Trophoblast cell (in vitro differentiated cells and primary cell): ENCODE data around the gene HEXIM1. TPM values are rescaled to one million over a fixed set of nuclear protein-coding genes. Genes with fewer than 3 reads are reported as not detected.

Experiments used
- DNase-seq, 2 donors: peaks; one replicate each; pipeline ENCODE4 v3.0.0-alpha.2; 2016
- H2AFZ ChIP-seq: 2 replicates; pipeline ENCODE4 v1.6.1; 2013; ENCODE audit warnings: low read length, moderate library complexity, mild to moderate bottlenecking; ENCODE audit not compliant: insufficient read depth, poor library complexity
- H2AK5ac ChIP-seq: 2 replicates; pipeline ENCODE4 v1.6.1; 2013; ENCODE audit warnings: mild to moderate bottlenecking, low read length
- H2BK120ac ChIP-seq: 2 replicates; pipeline ENCODE4 v1.6.1; 2013; ENCODE audit warnings: low read length, mild to moderate bottlenecking, moderate library complexity; ENCODE audit not compliant: insufficient read depth, poor library complexity
- H2BK12ac ChIP-seq: 2 replicates; pipeline ENCODE4 v1.6.1; 2013; ENCODE audit warnings: mild to moderate bottlenecking, low read length, moderate library complexity
- H2BK5ac ChIP-seq: 2 replicates; pipeline ENCODE4 v1.6.1; 2013; ENCODE audit warnings: low read length, low read depth, moderate library complexity, mild to moderate bottlenecking; ENCODE audit not compliant: poor library complexity
- H3K14ac ChIP-seq: 2 replicates; pipeline ENCODE4 v1.6.1; 2013; ENCODE audit warnings: mild to moderate bottlenecking, low read length
- H3K18ac ChIP-seq: 2 replicates; pipeline ENCODE4 v1.6.1; 2013; ENCODE audit warnings: mild to moderate bottlenecking, low read length
- H3K23ac ChIP-seq: 2 replicates; pipeline ENCODE4 v1.6.1; 2013; ENCODE audit warnings: low read length
- H3K27ac ChIP-seq: 2 replicates; pipeline ENCODE4 v1.5.1; 2013; ENCODE audit warnings: low read depth, mild to moderate bottlenecking, inconsistent platforms, low read length, moderate library complexity
- H3K27me3 ChIP-seq: 2 replicates; pipeline ENCODE4 v1.6.1; 2013; ENCODE audit warnings: inconsistent platforms, mild to moderate bottlenecking, low read length, moderate library complexity; ENCODE audit not compliant: insufficient read depth
- H3K36me3 ChIP-seq, 2 experiments: 1 replicate in 1 of 2; 2 replicates in 1 of 2; pipeline ENCODE4 v1.6.1; 2013; ENCODE audit warnings: low read length in 2 of 2, mild to moderate bottlenecking in 2 of 2, moderate library complexity in 1 of 2; ENCODE audit not compliant: insufficient read depth in 2 of 2, control insufficient read depth in 1 of 2
- H3K4ac ChIP-seq: 2 replicates; pipeline ENCODE4 v1.6.1; 2013; ENCODE audit warnings: low read depth, mild to moderate bottlenecking, low read length, moderate library complexity
- H3K4me1 ChIP-seq, 2 experiments: 1 replicate in 1 of 2; 2 replicates in 1 of 2; pipeline ENCODE4 v1.6.1; 2013; ENCODE audit warnings: low read length in 2 of 2, mild to moderate bottlenecking in 2 of 2, moderate library complexity in 1 of 2; ENCODE audit not compliant: insufficient read depth in 2 of 2, control insufficient read depth in 1 of 2
- H3K4me2 ChIP-seq: 2 replicates; pipeline ENCODE4 v1.6.1; 2013; ENCODE audit warnings: inconsistent platforms, mild to moderate bottlenecking, low read length, moderate library complexity
- H3K4me3 ChIP-seq: 2 replicates; pipeline ENCODE4 v1.5.1; 2013; ENCODE audit warnings: mild to moderate bottlenecking, low read depth, low read length, inconsistent platforms
- H3K79me1 ChIP-seq: one replicate; pipeline ENCODE4 v1.6.1; 2013; ENCODE audit warnings: low read length
- H3K79me2 ChIP-seq: 2 replicates; pipeline ENCODE4 v1.6.1; 2013; ENCODE audit warnings: low read length, mild to moderate bottlenecking; ENCODE audit not compliant: control insufficient read depth, insufficient read depth, poor library complexity
- H3K9ac ChIP-seq: 2 replicates; pipeline ENCODE4 v1.6.1; 2013; ENCODE audit warnings: mild to moderate bottlenecking, low read length
- H3K9me3 ChIP-seq: 2 replicates; pipeline ENCODE4 v1.6.1; 2013; ENCODE audit warnings: low read depth, mild to moderate bottlenecking, control low read depth, inconsistent platforms, low read length; ENCODE audit not compliant: insufficient read depth
- H4K12ac ChIP-seq: 2 replicates; pipeline ENCODE4 v1.6.1; 2013; ENCODE audit warnings: low read depth, mild to moderate bottlenecking, low read length, moderate library complexity
- H4K8ac ChIP-seq: 2 replicates; pipeline ENCODE4 v1.6.1; 2013; ENCODE audit warnings: low read depth, mild to moderate bottlenecking, low read length, moderate library complexity
- H4K91ac ChIP-seq: one replicate; pipeline ENCODE4 v1.6.1; 2013; ENCODE audit warnings: low read depth, mild to moderate bottlenecking, low read length, moderate library complexity
- WGBS: extraction: QIAGEN DNeasy Blood & Tissue Kit; methylation state at CpG from one replicate; pipeline ENCODE4 v1.1.7; 2013; ENCODE audit warnings: missing lambda C conversion rate; ENCODE audit not compliant: insufficient read length, insufficient coverage; ENCODE audit errors: extremely low coverage; 5-methylcytosine and 5-hydroxymethylcytosine counted together
- polyA plus RNA-seq: library from polyadenylated mRNA; stranded (reverse); fragments of 200-250 nt; gene quantifications from 2 replicates; pipeline ENCODE4 v1.2.3, GENCODE V29; 2013

Gene HEXIM1
- 108 and 114 TPM in 2 replicates for polyA plus RNA-seq

- H3K23ac ChIP-seq: no peak within 1 kb of the TSS
- peak within 1 kb of the TSS; percentile 94 for H2BK5ac ChIP-seq
- peak within 1 kb of the TSS; percentile 85 for H3K9ac ChIP-seq
- no peaks in the 10 kb centered on the region for H3K36me3 ChIP-seq
- no CpG with 5 or more reads among the region's 58 CpGs for WGBS
- peak within 1 kb of the TSS; percentile 95 for H3K18ac ChIP-seq
- H4K12ac ChIP-seq: peak within 1 kb of the TSS; percentile 95
- peak within 1 kb of the TSS; percentile 88 for H3K4me2 ChIP-seq
- peak within 1 kb of the TSS; percentile 85 for H4K8ac ChIP-seq
- peak within 1 kb of the TSS; percentile 81 for H2BK120ac ChIP-seq
- peaks cover 16 to 27% of the 10 kb centered on the region in 2 experiments for H3K4me1 ChIP-seq
- H2BK12ac ChIP-seq: peak within 1 kb of the TSS; percentile 31
- H3K14ac ChIP-seq: peak within 1 kb of the TSS; percentile 93
- H2AK5ac ChIP-seq: peak within 1 kb of the TSS; percentile 34
- peaks cover 20% of the 10 kb centered on the region for H3K79me2 ChIP-seq
- peak within 1 kb of the TSS; percentile 95 for H3K27ac ChIP-seq
- no peaks in the 10 kb centered on the region for H3K27me3 ChIP-seq
- H2AFZ ChIP-seq: peak within 1 kb of the TSS; percentile 67
- H3K9me3 ChIP-seq: no peaks in the 10 kb centered on the region
- peak within 1 kb of the TSS; percentile 92 for H4K91ac ChIP-seq
- peak; percentile 100 for DNase-seq
- peak within 1 kb of the TSS; percentile 90 for H3K4me3 ChIP-seq
- H3K4ac ChIP-seq: peak within 1 kb of the TSS; percentile 75
- peaks cover 35% of the 10 kb centered on the region for H3K79me1 ChIP-seq
Observed at GRCh38 chr17:45148183-45149036, at the start of gene HEXIM1. Gene HEXIM1, plus strand, starts transcription at chr17:45148475. Its CDS starts 716 bp downstream, at chr17:45149191.

GRCh38 chr17:45098869-45099616, 49.2 kb upstream of the HEXIM1 start:
- Histone ChIP-seq H3K4ac (no peak overlapping the region), H2AFZ (no peak overlapping the region), H2BK5ac (no peak overlapping the region), H3K18ac (no peak overlapping the region), H3K14ac (no peak overlapping the region), H3K4me3 (no peak overlapping the region), H3K23ac (no peak overlapping the region), H3K79me2 (no peaks in the 10 kb centered on the region), H2AK5ac (no peak overlapping the region), H4K12ac (no peak overlapping the region), H2BK12ac (no peak overlapping the region), H3K4me2 (no peak overlapping the region), H3K79me1 (peaks cover 12% of the 10 kb centered on the region), H3K9me3 (no peaks in the 10 kb centered on the region), H4K91ac (no peak overlapping the region), H3K27ac (no peak overlapping the region), H4K8ac (no peak overlapping the region), H3K36me3 (peaks cover 64 to 65% of the 10 kb centered on the region in 2 experiments), H3K27me3 (no peaks in the 10 kb centered on the region), H2BK120ac (no peak overlapping the region), H3K9ac (no peak overlapping the region), H3K4me1 (peaks cover 11 to 23% of the 10 kb centered on the region in 2 experiments)
- WGBS: no CpG with 5 or more reads among the region's 9 CpGs
- DNase-seq: peak; percentile 83 to 91

- no CpG with 5 or more reads among the region's 9 CpGs for WGBS
- H2AFZ ChIP-seq: no peak overlapping the region
Observed at GRCh38 chr17:45101546-45101882, 46.8 kb upstream of the HEXIM1 start.

More at GRCh38 chr17:45101546-45101882, 46.8 kb upstream of the HEXIM1 start:
- H3K79me2 ChIP-seq: no peaks in the 10 kb centered on the region
- DNase-seq: peak in 1 of 2 donors; percentile 78
- no peak overlapping the region for H3K4ac ChIP-seq
- no peak overlapping the region for H4K91ac ChIP-seq
- H3K79me1 ChIP-seq: peaks cover 12% of the 10 kb centered on the region
- H3K27me3 ChIP-seq: no peaks in the 10 kb centered on the region
- no peak overlapping the region for H3K14ac ChIP-seq
- H4K8ac ChIP-seq: no peak overlapping the region
- H3K9ac ChIP-seq: no peak overlapping the region
- no peaks in the 10 kb centered on the region for H3K9me3 ChIP-seq
- H3K4me2 ChIP-seq: peak overlapping the region; percentile 34
- peaks cover 69 to 70% of the 10 kb centered on the region in 2 experiments for H3K36me3 ChIP-seq
- no peak overlapping the region for H2BK12ac ChIP-seq
- no peak overlapping the region for H2BK5ac ChIP-seq
- peak overlapping the region; percentile 94 for H3K27ac ChIP-seq
- H4K12ac ChIP-seq: no peak overlapping the region
- no peak overlapping the region for H2AK5ac ChIP-seq
- H3K18ac ChIP-seq: no peak overlapping the region
- H2BK120ac ChIP-seq: no peak overlapping the region
- H3K4me3 ChIP-seq: no peak overlapping the region
- peaks cover 11 to 23% of the 10 kb centered on the region in 2 experiments for H3K4me1 ChIP-seq
- no peak overlapping the region for H3K23ac ChIP-seq
